Rectal smooth muscle tissue (tissue), 1 donor: ENCODE data around the gene TOMM34.

Source experiments
- H3K27ac ChIP-seq: one replicate; pipeline ENCODE4 v1.7.0; 2013; ENCODE audit warnings: low read depth, low read length, inconsistent platforms
- H3K27me3 ChIP-seq: one replicate; pipeline ENCODE4 v1.7.0; 2013; ENCODE audit warnings: low read length; ENCODE audit not compliant: control insufficient read depth, insufficient read depth
- H3K36me3 ChIP-seq: one replicate; pipeline ENCODE4 v1.7.0; 2013; ENCODE audit warnings: low read length; ENCODE audit not compliant: control insufficient read depth, insufficient read depth
- H3K4me1 ChIP-seq: one replicate; pipeline ENCODE4 v1.7.0; 2013; ENCODE audit warnings: low read length; ENCODE audit not compliant: control insufficient read depth, insufficient read depth
- H3K4me3 ChIP-seq: one replicate; pipeline ENCODE4 v1.7.0; 2013; ENCODE audit warnings: low read length
- H3K9ac ChIP-seq: one replicate; pipeline ENCODE4 v1.7.0; 2013; ENCODE audit warnings: low read length

The TOMM34 gene

DNA sequence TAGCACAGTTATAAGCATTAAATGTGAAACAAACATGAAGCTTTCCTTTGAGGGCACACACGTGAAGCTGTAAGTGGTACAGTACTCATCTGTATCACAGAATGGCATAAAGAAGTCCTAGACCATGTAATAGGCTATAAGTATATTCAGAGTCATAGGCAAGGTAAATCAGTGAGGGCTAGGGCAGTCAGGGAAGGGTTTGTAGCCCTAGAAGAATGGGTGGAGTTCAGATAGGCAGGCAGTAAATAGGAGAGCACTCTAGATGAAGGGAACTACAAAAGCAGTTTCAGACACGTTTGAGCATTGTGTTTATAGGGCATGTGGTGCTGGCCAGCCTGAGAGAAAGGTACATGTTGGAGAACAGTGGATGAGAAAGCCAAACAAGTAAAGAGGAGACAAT lies 65.2 kb downstream of the TOMM34 start:
- Histone ChIP-seq H3K27me3 (no peaks in the 10 kb centered on the region), H3K27ac (no peak overlapping the region), H3K4me1 (peaks cover 2% of the 10 kb centered on the region), H3K36me3 (no peaks in the 10 kb centered on the region), H3K9ac (no peak overlapping the region), H3K4me3 (no peak overlapping the region)
